Measurements from ENCODE around the gene IFT22.
"Not testable (repeated sequence)": the region's sequence is repeated elsewhere in the genome, so short reads cannot be mapped to it uniquely, and the experiment has no call there.

The IFT22 gene

GRCh38 chr7:101288439-101288838 is 33.2 kb downstream of the IFT22 start:
- Histone ChIP-seq H3K27me3 (ENCODE audit: control insufficient read depth, insufficient read depth, low read length) (peaks cover 20% of the 10 kb centered on the region), H3K36me3 (ENCODE audit: control insufficient read depth, insufficient read depth, low read length) (no peaks in the 10 kb centered on the region), H3K9me3 (ENCODE audit: control insufficient read depth, low read length) (no peaks in the 10 kb centered on the region), H3K4me3 (ENCODE audit: low read length) (no peak overlapping the region), H3K9ac (ENCODE audit: low read length) (no peak overlapping the region), H3K4me1 (ENCODE audit: control insufficient read depth, insufficient read depth, low read length) (no peaks in the 10 kb centered on the region)

- H3K27me3 ChIP-seq (ENCODE audit: control insufficient read depth, insufficient read depth, low read length) = peaks cover 14% of the 10 kb centered on the region
- H3K9ac ChIP-seq (ENCODE audit: low read length) = no peak overlapping the region
- no peaks in the 10 kb centered on the region for H3K9me3 ChIP-seq (ENCODE audit: control insufficient read depth, low read length)
- no peaks in the 10 kb centered on the region for H3K4me1 ChIP-seq (ENCODE audit: control insufficient read depth, insufficient read depth, low read length)
- no peaks in the 10 kb centered on the region for H3K36me3 ChIP-seq (ENCODE audit: control insufficient read depth, insufficient read depth, low read length)
- H3K4me3 ChIP-seq (ENCODE audit: low read length) = no peak overlapping the region
These were observed 34.6 kb downstream of the IFT22 start for GRCh38 chr7:101287032-101287431.

- not testable (repeated sequence) for H3K36me3 ChIP-seq (ENCODE audit: control insufficient read depth, insufficient read depth, low read length); H3K9ac ChIP-seq (ENCODE audit: low read length); H3K27me3 ChIP-seq (ENCODE audit: control insufficient read depth, insufficient read depth, low read length); H3K9me3 ChIP-seq (ENCODE audit: control insufficient read depth, low read length); H3K4me3 ChIP-seq (ENCODE audit: low read length); H3K4me1 ChIP-seq (ENCODE audit: control insufficient read depth, insufficient read depth, low read length)
These were observed 35.7 kb downstream of the IFT22 start for GRCh38 chr7:101285880-101286279.

GRCh38 chr7:101285171-101285570 is 36.4 kb downstream of the IFT22 start:
- no peaks in the 10 kb centered on the region for H3K9me3 ChIP-seq (ENCODE audit: control insufficient read depth, low read length)
- no peak overlapping the region for H3K4me3 ChIP-seq (ENCODE audit: low read length)
- H3K9ac ChIP-seq (ENCODE audit: low read length) = no peak overlapping the region
- peaks cover 4% of the 10 kb centered on the region for H3K27me3 ChIP-seq (ENCODE audit: control insufficient read depth, insufficient read depth, low read length)
- no peaks in the 10 kb centered on the region for H3K36me3 ChIP-seq (ENCODE audit: control insufficient read depth, insufficient read depth, low read length)
- no peaks in the 10 kb centered on the region for H3K4me1 ChIP-seq (ENCODE audit: control insufficient read depth, insufficient read depth, low read length)

GRCh38 chr7:101280912-101281311 is 40.7 kb downstream of the IFT22 start:
- not testable (repeated sequence) for H3K9me3 ChIP-seq (ENCODE audit: control insufficient read depth, low read length); H3K4me3 ChIP-seq (ENCODE audit: low read length); H3K4me1 ChIP-seq (ENCODE audit: control insufficient read depth, insufficient read depth, low read length); H3K9ac ChIP-seq (ENCODE audit: low read length); H3K36me3 ChIP-seq (ENCODE audit: control insufficient read depth, insufficient read depth, low read length); H3K27me3 ChIP-seq (ENCODE audit: control insufficient read depth, insufficient read depth, low read length)

GRCh38 chr7:101278461-101279292 is 42.9 kb downstream of the IFT22 start:
- Histone ChIP-seq H3K4me1 (ENCODE audit: control insufficient read depth, insufficient read depth, low read length) (no peaks in the 10 kb centered on the region), H3K27me3 (ENCODE audit: control insufficient read depth, insufficient read depth, low read length) (peaks cover 4% of the 10 kb centered on the region), H3K9ac (ENCODE audit: low read length) (no peak overlapping the region), H3K36me3 (ENCODE audit: control insufficient read depth, insufficient read depth, low read length) (no peaks in the 10 kb centered on the region), H3K9me3 (ENCODE audit: control insufficient read depth, low read length) (no peaks in the 10 kb centered on the region), H3K4me3 (ENCODE audit: low read length) (no peak overlapping the region)

- peaks cover 4% of the 10 kb centered on the region for H3K27me3 ChIP-seq (ENCODE audit: control insufficient read depth, insufficient read depth, low read length)
- no peak overlapping the region for H3K9ac ChIP-seq (ENCODE audit: low read length)
- no peak overlapping the region for H3K4me3 ChIP-seq (ENCODE audit: low read length)
- H3K4me1 ChIP-seq (ENCODE audit: control insufficient read depth, insufficient read depth, low read length) = no peaks in the 10 kb centered on the region
- no peaks in the 10 kb centered on the region for H3K36me3 ChIP-seq (ENCODE audit: control insufficient read depth, insufficient read depth, low read length)
- no peaks in the 10 kb centered on the region for H3K9me3 ChIP-seq (ENCODE audit: control insufficient read depth, low read length)
These were observed 44.5 kb downstream of the IFT22 start for GRCh38 chr7:101277155-101277554.

GRCh38 chr7:101273206-101273605 is 48.4 kb downstream of the IFT22 start:
- H3K9me3 ChIP-seq (ENCODE audit: control insufficient read depth, low read length) = no peaks in the 10 kb centered on the region
- H3K9ac ChIP-seq (ENCODE audit: low read length) = no peak overlapping the region
- no peaks in the 10 kb centered on the region for H3K4me1 ChIP-seq (ENCODE audit: control insufficient read depth, insufficient read depth, low read length)
- peaks cover 4% of the 10 kb centered on the region for H3K27me3 ChIP-seq (ENCODE audit: control insufficient read depth, insufficient read depth, low read length)
- no peaks in the 10 kb centered on the region for H3K36me3 ChIP-seq (ENCODE audit: control insufficient read depth, insufficient read depth, low read length)
- H3K4me3 ChIP-seq (ENCODE audit: low read length) = no peak overlapping the region

- Histone ChIP-seq H3K9me3 (ENCODE audit: control insufficient read depth, low read length) (no peaks in the 10 kb centered on the region), H3K27me3 (ENCODE audit: control insufficient read depth, insufficient read depth, low read length) (peaks cover 4% of the 10 kb centered on the region), H3K36me3 (ENCODE audit: control insufficient read depth, insufficient read depth, low read length) (no peaks in the 10 kb centered on the region), H3K9ac (ENCODE audit: low read length) (no peak overlapping the region), H3K4me1 (ENCODE audit: control insufficient read depth, insufficient read depth, low read length) (no peaks in the 10 kb centered on the region), H3K4me3 (ENCODE audit: low read length) (no peak overlapping the region)
These were observed 50.6 kb downstream of the IFT22 start for GRCh38 chr7:101271021-101271420.

- Histone ChIP-seq H3K4me1 (ENCODE audit: control insufficient read depth, insufficient read depth, low read length) (no peaks in the 10 kb centered on the region), H3K4me3 (ENCODE audit: low read length) (no peak overlapping the region), H3K9me3 (ENCODE audit: control insufficient read depth, low read length) (no peaks in the 10 kb centered on the region), H3K27me3 (ENCODE audit: control insufficient read depth, insufficient read depth, low read length) (no peaks in the 10 kb centered on the region), H3K9ac (ENCODE audit: low read length) (no peak overlapping the region), H3K36me3 (ENCODE audit: control insufficient read depth, insufficient read depth, low read length) (no peaks in the 10 kb centered on the region)
These were observed 51.9 kb downstream of the IFT22 start for GRCh38 chr7:101269664-101270063.

- Histone ChIP-seq H3K9ac (ENCODE audit: low read length) (no peak overlapping the region), H3K4me1 (ENCODE audit: control insufficient read depth, insufficient read depth, low read length) (no peaks in the 10 kb centered on the region), H3K4me3 (ENCODE audit: low read length) (no peak overlapping the region), H3K36me3 (ENCODE audit: control insufficient read depth, insufficient read depth, low read length) (no peaks in the 10 kb centered on the region), H3K9me3 (ENCODE audit: control insufficient read depth, low read length) (no peaks in the 10 kb centered on the region), H3K27me3 (ENCODE audit: control insufficient read depth, insufficient read depth, low read length) (no peaks in the 10 kb centered on the region)
These were observed 55.7 kb downstream of the IFT22 start for GRCh38 chr7:101265622-101266516.

- H3K9me3 ChIP-seq (ENCODE audit: control insufficient read depth, low read length); H3K4me3 ChIP-seq (ENCODE audit: low read length); H3K27me3 ChIP-seq (ENCODE audit: control insufficient read depth, insufficient read depth, low read length); H3K9ac ChIP-seq (ENCODE audit: low read length); H3K36me3 ChIP-seq (ENCODE audit: control insufficient read depth, insufficient read depth, low read length); H3K4me1 ChIP-seq (ENCODE audit: control insufficient read depth, insufficient read depth, low read length): not testable (repeated sequence)
These were observed 57.4 kb downstream of the IFT22 start for GRCh38 chr7:101264102-101264706.
